IMR-90 (cell line): ENCODE measurements around the gene GRK2. TPM values are rescaled to one million over a fixed set of nuclear protein-coding genes. Genes with fewer than 3 reads are reported as not detected.

Experiments used
- ATAC-seq: fragments of 200-7000 bp; cut with Tn5 transposase; 2 replicates; pipeline ENCODE4 v1.9.1; 2020; ENCODE audit warnings: low read depth, mild to moderate bottlenecking, moderate library complexity
- BruUV-seq: library from RNA; stranded (reverse); fragments of 400-500 nt; replicated peaks from 2 replicates; lab custom pipeline; 2021; lab: Mats Ljungman, UMichigan
- CTCF ChIA-PET: fragments of 300-600 bp; formaldehyde crosslinking; extraction: SDS; loops from one replicate; lab custom pipeline; 2021; ENCODE audit warnings: antibody characterized with exemption; lab: Yijun Ruan, JAX
- POLR2A ChIA-PET: fragments of 300-600 bp; sonication (Branson Sonifier 250); formaldehyde crosslinking; loops from one replicate; lab custom pipeline; 2022; ENCODE audit warnings: antibody characterized with exemption; ENCODE audit not compliant: unreplicated experiment; lab: Charles Lee
- DNase-seq: peaks from one replicate; pipeline ENCODE4 v3.0.0; 2013
- H2AFZ ChIP-seq: replicated peaks from 2 replicates; pipeline ENCODE3; 2013; ENCODE audit warnings: low read length, mild to moderate bottlenecking; ENCODE audit not compliant: poor library complexity
- H2AK5ac ChIP-seq: 2 replicates; pipeline ENCODE4 v1.6.1; 2013; ENCODE audit warnings: low read depth, low read length, inconsistent platforms
- H2AK9ac ChIP-seq: replicated peaks from 2 replicates; pipeline ENCODE3; 2013; ENCODE audit warnings: mild to moderate bottlenecking, low read depth, low read length, moderate library complexity; ENCODE audit not compliant: poor library complexity
- H2BK120ac ChIP-seq: 2 replicates; pipeline ENCODE4 v1.6.1; 2013; ENCODE audit warnings: low read depth, low read length, inconsistent platforms
- H2BK15ac ChIP-seq: 3 replicates; pipeline ENCODE4 v1.6.1; 2013; ENCODE audit warnings: low read depth, low read length, inconsistent platforms
- H2BK20ac ChIP-seq: 2 replicates; pipeline ENCODE4 v1.6.1; 2013; ENCODE audit warnings: low read depth, mild to moderate bottlenecking, inconsistent platforms, low read length, moderate library complexity
- H2BK5ac ChIP-seq: 2 replicates; pipeline ENCODE4 v1.6.1; 2013; ENCODE audit warnings: mild to moderate bottlenecking, low read depth, low read length, inconsistent platforms; ENCODE audit not compliant: poor library complexity, severe bottlenecking
- H3K14ac ChIP-seq: replicated peaks from 2 replicates; pipeline ENCODE4 v1.6.1; 2013; ENCODE audit warnings: low read depth, low read length, inconsistent platforms
- H3K18ac ChIP-seq: 2 replicates; pipeline ENCODE4 v1.6.1; 2013; ENCODE audit warnings: low read depth, low read length, control low read depth
- H3K23ac ChIP-seq: 2 replicates; pipeline ENCODE4 v1.6.1; 2013; ENCODE audit warnings: low read depth, low read length, inconsistent platforms
- H3K27ac ChIP-seq: 2 replicates; pipeline ENCODE4 v1.5.1; 2013; ENCODE audit warnings: mild to moderate bottlenecking, control low read depth, low read length; ENCODE audit not compliant: insufficient read depth
- H3K27me3 ChIP-seq: 2 replicates; pipeline ENCODE4 v1.6.1; 2013; ENCODE audit warnings: low read length; ENCODE audit not compliant: control insufficient read depth, insufficient read depth
- H3K36me3 ChIP-seq: 2 replicates; pipeline ENCODE4 v1.6.1; 2013; ENCODE audit warnings: low read length, mixed read lengths; ENCODE audit not compliant: control insufficient read depth, insufficient read depth
- H3K4ac ChIP-seq: 2 replicates; pipeline ENCODE4 v1.6.1; 2013; ENCODE audit warnings: low read depth, low read length, inconsistent platforms
- H3K4me1 ChIP-seq: 2 replicates; pipeline ENCODE4 v1.6.1; 2013; ENCODE audit warnings: low read length, mixed read lengths; ENCODE audit not compliant: control insufficient read depth, insufficient read depth
- H3K4me2 ChIP-seq: 2 replicates; pipeline ENCODE4 v1.6.1; 2013; ENCODE audit warnings: low read depth, mild to moderate bottlenecking, control low read depth, low read length, moderate library complexity
- H3K4me3 ChIP-seq: 2 replicates; pipeline ENCODE4 v1.5.1; 2013; ENCODE audit warnings: low read depth, mild to moderate bottlenecking, control low read depth, low read length, moderate library complexity; ENCODE audit not compliant: insufficient read depth
- H3K56ac ChIP-seq: 2 replicates; pipeline ENCODE4 v1.6.1; 2013; ENCODE audit warnings: low read length, inconsistent platforms; ENCODE audit not compliant: insufficient read depth; ENCODE audit errors: extremely low read depth
- H3K79me1 ChIP-seq, 2 experiments: 2 replicates each; pipeline ENCODE4 v1.6.1; 2013; ENCODE audit warnings: low read length in 2 of 2, inconsistent platforms in 1 of 2, low read depth in 1 of 2
- H3K9ac ChIP-seq: 2 replicates; pipeline ENCODE4 v1.6.1; 2013; ENCODE audit warnings: low read depth, low read length, control low read depth
- H3K9me1 ChIP-seq: 2 replicates; pipeline ENCODE4 v1.6.1; 2013; ENCODE audit warnings: low read length, inconsistent platforms; ENCODE audit not compliant: insufficient read depth
- H3K9me3 ChIP-seq: 2 replicates; pipeline ENCODE4 v1.6.1; 2013; ENCODE audit warnings: low read length; ENCODE audit not compliant: control insufficient read depth, insufficient read depth
- H4K20me1 ChIP-seq: 2 replicates; pipeline ENCODE4 v1.6.1; 2013; ENCODE audit warnings: low read length, inconsistent platforms; ENCODE audit not compliant: insufficient read depth
- H4K5ac ChIP-seq: 2 replicates; pipeline ENCODE4 v1.6.1; 2013; ENCODE audit warnings: mild to moderate bottlenecking, low read depth, low read length, control low read depth
- H4K8ac ChIP-seq, 2 experiments: 2 replicates each; pipeline ENCODE4 v1.6.1; 2013; ENCODE audit warnings: low read depth in 2 of 2, low read length in 2 of 2, control low read depth in 1 of 2, inconsistent platforms in 1 of 2
- H4K91ac ChIP-seq: 2 replicates; pipeline ENCODE4 v1.6.1; 2013; ENCODE audit warnings: low read depth, low read length, inconsistent platforms; ENCODE audit not compliant: insufficient read depth
- BHLHE40 ChIP-seq: fragments of 150-350 bp; IDR thresholded peaks from 2 replicates; pipeline ENCODE4 v1.6.1; 2016; ENCODE audit warnings: mild to moderate bottlenecking, low read depth, low read length
- CHD1 ChIP-seq: IDR thresholded peaks from 2 replicates; pipeline ENCODE4 v1.6.1; 2012; ENCODE audit warnings: low read depth, low read length, improper control_type of control experiment
- CTCF ChIP-seq: conservative IDR thresholded peaks from 2 replicates; pipeline ENCODE4 v1.5.1; 2012; ENCODE audit warnings: mild to moderate bottlenecking, low read depth, low read length, improper control_type of control experiment
- ELK1 ChIP-seq: fragments of 150-350 bp; IDR thresholded peaks from 2 replicates; pipeline ENCODE4 v1.6.1; 2016; ENCODE audit warnings: low read depth, mild to moderate bottlenecking, low read length, moderate library complexity, borderline replicate concordance
- FOS ChIP-seq: fragments of 150-350 bp; IDR thresholded peaks from 2 replicates; pipeline ENCODE4 v1.6.1; 2016; ENCODE audit warnings: low read depth, low read length
- MAZ ChIP-seq: IDR thresholded peaks from 2 replicates; pipeline ENCODE4 v1.6.1; 2012; ENCODE audit warnings: low read depth, mild to moderate bottlenecking, low read length, improper control_type of control experiment, moderate library complexity, borderline replicate concordance
- MXI1 ChIP-seq: IDR thresholded peaks from 2 replicates; pipeline ENCODE4 v1.6.1; 2012; ENCODE audit warnings: low read depth, mild to moderate bottlenecking, low read length, moderate library complexity, borderline replicate concordance
- NFE2L2 ChIP-seq: fragments of 150-350 bp; IDR thresholded peaks from 2 replicates; pipeline ENCODE4 v1.6.1; 2016; ENCODE audit warnings: low read depth, mild to moderate bottlenecking, low read length
- POLR2A ChIP-seq: IDR thresholded peaks from 2 replicates; pipeline ENCODE4 v1.6.1; 2012; ENCODE audit warnings: mild to moderate bottlenecking, low read depth, low read length
- RCOR1 ChIP-seq: IDR thresholded peaks from 2 replicates; pipeline ENCODE4 v1.6.1; 2012; ENCODE audit warnings: mild to moderate bottlenecking, low read length, improper control_type of control experiment; ENCODE audit not compliant: insufficient replicate concordance
- RFX5 ChIP-seq: IDR thresholded peaks from 2 replicates; pipeline ENCODE4 v1.8.0; 2012; ENCODE audit warnings: low read depth, mild to moderate bottlenecking, low read length, moderate library complexity
- SMC3 ChIP-seq: fragments of 150-350 bp; IDR thresholded peaks from 2 replicates; pipeline ENCODE4 v1.6.1; 2016; ENCODE audit warnings: low read depth, mild to moderate bottlenecking, antibody characterized with exemption, low read length, moderate library complexity
- USF2 ChIP-seq: fragments of 150-350 bp; IDR thresholded peaks from 2 replicates; pipeline ENCODE4 v1.6.1; 2017; ENCODE audit warnings: mild to moderate bottlenecking, antibody characterized with exemption, low read length, low read depth
- WGBS, 2 experiments: methylation state at CpG; one replicate each; pipeline versions ENCODE4 v1.1.5 to v1.1.7; 2013; ENCODE audit warnings: missing lambda C conversion rate in 2 of 2; ENCODE audit not compliant: insufficient read length in 1 of 2; ENCODE audit errors: extremely low coverage in 2 of 2; 5-methylcytosine and 5-hydroxymethylcytosine counted together
- dilution Hi-C: fragments of 300-500 bp; cut with HindIII; formaldehyde crosslinking; loops from one replicate; pipeline ENCODE4 v1.14.3; 2018; ENCODE audit warnings: low sequenced_read_pairs; ENCODE audit not compliant: unreplicated experiment
- in situ Hi-C: fragments of 300-500 bp; cut with MboI; formaldehyde crosslinking; loops from 3 replicates; pipeline ENCODE4 v1.14.3; 2019; ENCODE audit warnings: low sequenced_read_pairs, inconsistent platforms, mixed read lengths
- intact Hi-C: fragments of 100-400 bp; cut with micrococcal nuclease; formaldehyde crosslinking; loops from 2 replicates; pipeline ENCODE4 v1.10.0; 2022
- polyA plus RNA-seq, 3 experiments: library from polyadenylated mRNA; depleted of rRNA; stranded (reverse); fragments of >200 nt; gene quantifications; 2 replicates each; pipeline ENCODE4 v1.2.3, GENCODE V29; 2012; ENCODE audit warnings: low replicate concordance in 1 of 3
- total RNA-seq: library from RNA; depleted of rRNA; stranded (reverse); fragments of >200 nt; gene quantifications from 2 replicates; pipeline ENCODE4 v1.2.3, GENCODE V29; 2012

The GRK2 gene
- total and polyA plus RNA-seq, 2 of the 4 experiments (the other 2 are of a cell fraction): 26.7 to 41.8 TPM

GRCh38 chr11:67256477-67257135 lies 9.7 kb upstream of the GRK2 start:
- TF ChIP-seq ELK1 (no peak), MAZ (no peak), CHD1 (no peak), USF2 (no peak), CTCF (no peak), SMC3 (no peak), FOS (no peak), BHLHE40 (no peak), RFX5 (no peak), MXI1 (no peak), NFE2L2 (no peak), RCOR1 (no peak), POLR2A (no peak)

More at GRCh38 chr11:67256477-67257135, 9.7 kb upstream of the GRK2 start:
- Histone ChIP-seq H2BK120ac (no peak overlapping the region), H3K79me1 (peaks cover 18 to 21% of the 10 kb centered on the region in 2 experiments; a peak in 3 of 4 replicates), H3K4me3 (no peak overlapping the region), H2AK9ac (no peak overlapping the region), H2BK5ac (no peak overlapping the region), H3K27me3 (no peaks in the 10 kb centered on the region), H3K36me3 (peaks cover 49% of the 10 kb centered on the region), H3K18ac (no peak overlapping the region), H3K56ac (no peak overlapping the region), H2AFZ (no peak overlapping the region), H4K91ac (no peak overlapping the region), H3K14ac (no peak overlapping the region), H4K8ac (no peak overlapping the region), H2BK20ac (no peak overlapping the region), H3K27ac (no peak overlapping the region), H4K5ac (no peak overlapping the region), H3K9ac (no peak overlapping the region), H3K9me3 (no peaks in the 10 kb centered on the region), H3K23ac (no peak overlapping the region), H3K9me1 (0 out of 2 replicates have a peak, but pooled peaks cover 2% of the 10 kb centered on the region), H3K4ac (no peak overlapping the region), H2BK15ac (no peak overlapping the region), H2AK5ac (no peak overlapping the region), H3K4me2 (no peak overlapping the region), H3K4me1 (peaks cover 2% of the 10 kb centered on the region; the same call in 1 of the 2 replicates), H4K20me1 (no peaks in the 10 kb centered on the region; the same call in 1 of the 2 replicates)
- in situ Hi-C loops (no loop called here), dilution Hi-C loops (no loop called here), intact Hi-C loops (no loop called here)
- BruUV-seq: TSS peak; percentile 56
- CTCF ChIA-PET: no interaction called here
- POLR2A ChIA-PET: no interaction called here
- no peak for ATAC-seq
- no CpG with 5 or more reads among the region's 5 CpGs for WGBS, 2 experiments
- no peak for DNase-seq
